PFSK-1 (cell line): ENCODE measurements around the gene COL23A1.

ENCODE experiments used
- POLR2AphosphoS5 ChIP-seq: IDR thresholded peaks from 2 replicates; pipeline ENCODE4 v1.6.1; 2012; ENCODE audit warnings: low read depth, mild to moderate bottlenecking, control low read depth, low read length, moderate library complexity
- REST ChIP-seq, 2 experiments: IDR thresholded peaks; 2 replicates each; pipeline versions ENCODE4 v1.6.1 to v1.8.0; 2011 to 2012; ENCODE audit warnings: low read depth in 2 of 2, low read length in 2 of 2, control low read depth in 1 of 2, inconsistent platforms in 1 of 2, mild to moderate bottlenecking in 1 of 2, moderate library complexity in 1 of 2; ENCODE audit not compliant: insufficient read depth in 1 of 2
- SIN3A ChIP-seq: IDR thresholded peaks from 2 replicates; pipeline ENCODE4 v1.6.1; 2012; ENCODE audit warnings: mild to moderate bottlenecking, low read length, moderate library complexity, borderline replicate concordance; ENCODE audit not compliant: insufficient read depth
- TAF1 ChIP-seq: IDR thresholded peaks from 2 replicates; pipeline ENCODE4 v1.6.1; 2012; ENCODE audit warnings: low read length, control low read depth, borderline replicate concordance; ENCODE audit not compliant: insufficient read depth

- TF ChIP-seq REST (IDR thresholded peaks at IDR 0.05; ENCODE audit: insufficient read depth in 1 of 2, low read depth in 2 of 2, low read length in 2 of 2) (no peak), POLR2AphosphoS5 (no peak), TAF1 (no peak), SIN3A (no peak)
Measured at GRCh38 chr5:178418471-178419010, 171.7 kb downstream of the COL23A1 start.
